Measurements from ENCODE around the gene KPNA6.
A peak's percentile ranks its signal among the peaks of the same experiment; 100 is the strongest.

The KPNA6 gene

DNA sequence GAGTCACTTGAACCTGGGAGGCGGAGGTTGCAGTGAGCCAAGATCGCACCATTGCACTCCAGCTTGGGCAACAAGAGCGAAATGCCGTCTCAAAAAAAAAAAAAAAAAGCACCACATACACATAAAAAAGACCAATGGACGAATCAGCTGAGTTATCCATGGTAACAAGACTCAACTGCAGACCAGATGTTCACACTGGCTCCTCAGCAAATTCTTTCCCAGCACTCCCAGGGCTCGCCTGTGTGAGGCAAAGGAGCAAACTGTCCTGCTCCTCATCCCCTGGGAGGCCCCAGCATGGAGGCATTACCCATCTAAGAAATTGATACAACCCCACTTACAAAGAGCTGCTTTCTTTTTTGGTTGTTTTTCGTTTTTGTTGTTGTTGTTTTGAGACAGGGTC lies 111.2 kb downstream of the KPNA6 start:
- no peak for DNase-seq (ENCODE audit: low spot score)

DNA sequence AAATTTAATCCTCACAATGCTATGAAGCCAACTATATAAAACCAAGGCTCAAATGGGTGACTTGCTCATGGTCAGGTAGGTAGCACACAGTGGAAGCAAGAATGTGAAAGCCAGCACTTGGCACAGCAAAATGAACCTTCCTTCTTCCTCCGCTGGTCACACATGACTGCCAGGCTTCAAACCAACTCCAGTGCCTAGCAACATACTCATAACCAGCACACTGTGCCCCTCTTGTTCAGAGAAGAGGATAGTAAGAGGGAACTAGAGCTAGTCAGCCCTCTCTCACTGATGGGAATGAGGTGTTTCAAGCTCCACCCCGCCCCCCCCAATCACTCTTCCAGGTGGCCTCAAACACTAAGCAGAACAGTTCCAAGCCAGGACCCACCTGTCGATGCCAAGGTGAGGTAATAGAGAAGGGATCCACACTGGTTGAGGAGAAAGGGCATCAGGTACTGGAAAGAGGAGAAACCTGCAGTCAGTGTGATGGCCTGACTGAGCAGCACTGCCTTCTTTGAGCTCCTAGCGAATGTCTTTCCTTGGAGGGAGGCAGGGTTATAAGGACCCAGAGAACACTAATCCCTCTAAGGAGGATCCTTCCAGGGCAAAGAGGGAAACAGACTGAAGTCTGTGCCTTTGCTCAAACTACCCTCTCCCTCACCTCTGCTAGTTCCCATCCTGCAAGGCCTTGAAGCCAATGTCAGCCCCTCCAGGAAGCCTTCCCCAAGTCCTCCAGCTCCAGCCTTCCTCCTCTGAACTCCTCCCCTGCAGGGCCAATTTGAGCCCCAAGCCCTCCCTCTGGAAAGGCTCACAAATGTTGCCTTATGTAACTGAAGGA lies 113.1 kb downstream of the KPNA6 start:
- no peak for DNase-seq (ENCODE audit: low spot score)

DNA sequence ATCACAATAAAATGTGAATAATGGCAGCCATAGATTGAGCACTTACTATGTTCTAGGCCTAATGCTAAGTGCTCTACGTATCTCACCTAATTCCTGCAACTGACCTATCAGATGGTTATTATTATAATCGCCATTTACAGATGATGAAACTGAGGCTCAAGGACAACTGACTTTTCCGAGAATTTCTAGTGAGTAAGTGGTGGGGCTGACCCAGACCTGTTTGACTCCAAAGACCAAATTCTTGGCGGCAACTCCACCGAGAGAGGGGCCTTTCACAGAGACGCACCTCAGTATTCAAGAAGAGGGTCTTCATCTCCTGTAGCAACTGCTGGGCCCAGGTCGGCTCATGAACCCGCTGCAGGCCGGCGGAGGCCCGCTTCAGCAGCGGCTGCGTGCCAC lies 113.7 kb downstream of the KPNA6 start:
- no peak for DNase-seq (ENCODE audit: low spot score)

DNA sequence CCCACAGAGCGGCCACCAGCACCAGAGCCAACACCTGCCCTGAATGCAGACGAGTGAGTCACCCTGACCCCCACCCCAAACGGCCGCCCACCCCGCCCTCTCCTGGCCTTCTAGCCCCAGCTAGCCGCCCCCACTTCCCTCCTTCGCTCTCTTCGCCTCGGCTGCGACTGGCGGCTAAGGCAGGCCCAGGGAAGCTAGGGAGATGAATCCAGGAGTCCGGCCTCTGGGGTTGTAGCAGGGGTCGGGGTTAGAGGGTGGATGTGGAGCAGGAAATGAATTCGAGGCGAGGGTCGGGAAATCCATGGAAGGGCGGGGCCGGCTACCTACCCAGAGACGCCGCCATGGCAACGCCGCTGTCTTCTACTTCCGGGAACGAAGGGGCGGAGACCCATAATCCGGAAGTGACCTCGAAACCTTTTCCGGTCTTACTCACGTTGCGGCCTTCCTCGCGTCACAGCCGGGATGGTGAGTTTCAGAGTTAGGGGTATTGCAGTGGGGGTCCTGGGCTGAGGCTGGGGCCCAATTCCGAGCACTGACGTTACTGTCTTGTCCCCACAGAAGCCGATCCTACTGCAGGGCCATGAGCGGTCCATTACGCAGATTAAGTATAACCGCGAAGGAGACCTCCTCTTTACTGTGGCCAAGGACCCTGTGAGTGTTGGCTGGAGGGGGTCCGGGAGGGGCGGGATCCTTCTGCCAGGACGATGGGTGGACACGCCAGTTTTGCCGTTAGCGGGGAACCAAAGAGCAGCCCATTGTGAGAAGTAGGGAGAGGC lies 114.3 kb downstream of the KPNA6 start, which contains the start of the genes EIF3I and TMEM234:
EIF3I (plus strand) TSS at position 428 of the 776 bp plus-strand sequence; CDS start at position 463, 35 bp downstream.
TMEM234 (minus strand) TSS at position 374 of the 776 bp plus-strand sequence; CDS start at position 343, 31 bp downstream.
- DNase-seq (ENCODE audit: low spot score) = peak; percentile 94

GRCh38 chr1:32223683-32224082 lies 115.8 kb downstream of the KPNA6 start:
- DNase-seq (ENCODE audit: low spot score) = no peak

- DNase-seq (ENCODE audit: low spot score) = no peak
Observed at GRCh38 chr1:32224285-32224684, 116.4 kb downstream of the KPNA6 start.

Measured in D341Med (cell line).